Measurements from ENCODE around the gene AFG1L.

AFG1L gene

DNA sequence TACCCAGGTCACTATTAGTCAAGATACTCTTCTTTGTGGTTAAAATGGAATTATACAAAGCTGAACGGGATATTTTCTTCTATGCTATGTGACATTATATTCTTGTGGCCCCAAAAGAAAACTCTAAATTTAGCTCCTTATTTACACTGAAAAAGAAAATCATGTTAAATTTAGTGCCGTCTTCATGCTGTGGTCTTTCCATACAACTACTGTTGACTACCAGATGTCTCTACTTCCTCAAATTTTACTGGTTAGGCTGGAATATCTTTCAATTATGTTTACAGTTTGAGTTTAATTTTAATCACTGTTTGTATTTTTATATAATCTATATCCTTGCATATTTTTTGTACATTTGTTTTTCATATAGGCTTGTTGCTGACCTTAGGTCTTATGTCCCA, 170.2 kb downstream of the AFG1L start:
- peak overlapping the region; percentile 36 for H3K27ac ChIP-seq (ENCODE audit: low read depth, low read length, poor library complexity, severe bottlenecking)
- H3K79me2 ChIP-seq (ENCODE audit: insufficient read depth, low read length) = no peaks in the 10 kb centered on the region
- H4K20me1 ChIP-seq (ENCODE audit: insufficient read depth, low read length) = no peaks in the 10 kb centered on the region
- no peak overlapping the region; the same call in 1 of the 2 replicates for H3K4me2 ChIP-seq (ENCODE audit: low read length)
- H3K9me2 ChIP-seq (ENCODE audit: low read depth, low read length) = no peaks in the 10 kb centered on the region
- no peak overlapping the region for H2AFZ ChIP-seq (ENCODE audit: low read length)
- H3K36me3 ChIP-seq (ENCODE audit: insufficient read depth, low read length) = no peaks in the 10 kb centered on the region
- H3K27me3 ChIP-seq (ENCODE audit: insufficient read depth, low read length) = no peaks in the 10 kb centered on the region
- H3K9ac ChIP-seq (ENCODE audit: low read length) = no peak overlapping the region
- no peak overlapping the region for H3K4me3 ChIP-seq (ENCODE audit: low read depth, low read length, poor library complexity, severe bottlenecking)
- H3K9me3 ChIP-seq (ENCODE audit: low read length) = no peaks in the 10 kb centered on the region
- TF ChIP-seq EZH2 (IDR thresholded peaks at IDR 0.05; ENCODE audit: borderline replicate concordance, low read length) (no peak), CTCF (IDR thresholded peaks at IDR 0.05; ENCODE audit: low read length) (no peak)
- H3F3A ChIP-seq (ENCODE audit: insufficient read depth, low read length) = no peaks in the 10 kb centered on the region; the same call in 1 of the 2 replicates
- H3K4me1 ChIP-seq (ENCODE audit: insufficient read depth, low read length, severe bottlenecking) = peaks cover 13% of the 10 kb centered on the region

- no peak overlapping the region for H3K27ac ChIP-seq (ENCODE audit: low read depth, low read length, poor library complexity, severe bottlenecking)
- H3K4me2 ChIP-seq (ENCODE audit: low read length) = no peak overlapping the region
- H4K20me1 ChIP-seq (ENCODE audit: insufficient read depth, low read length) = no peaks in the 10 kb centered on the region
- no peak overlapping the region for H3K9ac ChIP-seq (ENCODE audit: low read length)
- TF ChIP-seq EZH2 (IDR thresholded peaks at IDR 0.05; ENCODE audit: borderline replicate concordance, low read length) (no peak), CTCF (IDR thresholded peaks at IDR 0.05; ENCODE audit: low read length) (no peak)
- no peaks in the 10 kb centered on the region for H3K27me3 ChIP-seq (ENCODE audit: insufficient read depth, low read length)
- H3K9me2 ChIP-seq (ENCODE audit: low read depth, low read length) = no peaks in the 10 kb centered on the region
- no peak overlapping the region for H3K4me3 ChIP-seq (ENCODE audit: low read depth, low read length, poor library complexity, severe bottlenecking)
- no peaks in the 10 kb centered on the region for H3K9me3 ChIP-seq (ENCODE audit: low read length)
- no peaks in the 10 kb centered on the region for H3F3A ChIP-seq (ENCODE audit: insufficient read depth, low read length)
- H3K36me3 ChIP-seq (ENCODE audit: insufficient read depth, low read length) = no peaks in the 10 kb centered on the region
- no peak overlapping the region for H2AFZ ChIP-seq (ENCODE audit: low read length)
- H3K79me2 ChIP-seq (ENCODE audit: insufficient read depth, low read length) = no peaks in the 10 kb centered on the region
- H3K4me1 ChIP-seq (ENCODE audit: insufficient read depth, low read length, severe bottlenecking) = peaks cover 13% of the 10 kb centered on the region
These were observed 173.5 kb downstream of the AFG1L start for GRCh38 chr6:108468346-108468745.

DNA sequence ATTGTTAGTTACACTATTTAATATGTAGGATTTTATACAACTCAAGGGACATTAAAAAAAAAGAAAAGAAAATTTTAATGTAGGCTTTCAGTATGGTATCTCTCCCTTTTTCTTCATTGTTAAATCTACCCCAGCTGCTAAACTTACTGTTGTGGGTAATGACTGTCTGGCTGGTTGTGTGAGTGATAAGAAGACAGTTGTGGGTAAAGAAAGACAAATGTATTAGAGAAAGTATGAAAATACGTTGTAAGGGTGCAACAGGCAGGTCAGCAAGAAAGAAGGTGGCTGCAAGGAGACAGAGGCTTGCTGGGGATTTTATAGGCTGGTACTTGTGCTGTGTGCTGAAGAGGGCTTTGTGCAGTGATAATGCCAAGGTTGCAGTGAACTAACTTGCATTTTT, 174.5 kb downstream of the AFG1L start:
- H3K9me2 ChIP-seq (ENCODE audit: low read depth, low read length) = no peaks in the 10 kb centered on the region
- H3K4me1 ChIP-seq (ENCODE audit: insufficient read depth, low read length, severe bottlenecking) = peaks cover 13% of the 10 kb centered on the region
- no peaks in the 10 kb centered on the region for H3K27me3 ChIP-seq (ENCODE audit: insufficient read depth, low read length)
- H3K9me3 ChIP-seq (ENCODE audit: low read length) = no peaks in the 10 kb centered on the region
- H3K9ac ChIP-seq (ENCODE audit: low read length) = no peak overlapping the region
- H2AFZ ChIP-seq (ENCODE audit: low read length) = no peak overlapping the region
- H3K36me3 ChIP-seq (ENCODE audit: insufficient read depth, low read length) = no peaks in the 10 kb centered on the region
- no peak overlapping the region for H3K4me3 ChIP-seq (ENCODE audit: low read depth, low read length, poor library complexity, severe bottlenecking)
- no peaks in the 10 kb centered on the region for H3F3A ChIP-seq (ENCODE audit: insufficient read depth, low read length)
- H4K20me1 ChIP-seq (ENCODE audit: insufficient read depth, low read length) = no peaks in the 10 kb centered on the region
- no peaks in the 10 kb centered on the region for H3K79me2 ChIP-seq (ENCODE audit: insufficient read depth, low read length)
- TF ChIP-seq EZH2 (IDR thresholded peaks at IDR 0.05; ENCODE audit: borderline replicate concordance, low read length) = no peak
- no peak for TF ChIP-seq CTCF (IDR thresholded peaks at IDR 0.05; ENCODE audit: low read length)
- H3K27ac ChIP-seq (ENCODE audit: low read depth, low read length, poor library complexity, severe bottlenecking) = no peak overlapping the region
- no peak overlapping the region for H3K4me2 ChIP-seq (ENCODE audit: low read length)

Measured in OCI-LY1 (cell line).